Suprapubic skin (tissue), 4 donors: ENCODE measurements around the gene TNS3.

Experiments
- EP300 ChIP-seq: sonication (generic); formaldehyde crosslinking; IDR thresholded peaks from one replicate; pipeline ENCODE4 v1.6.1; 2017; ENCODE audit warnings: antibody characterized with exemption
- POLR2AphosphoS5 ChIP-seq, 3 donors: sonication (generic); formaldehyde crosslinking; IDR thresholded peaks; one replicate each; pipeline ENCODE4 v1.6.1; 2017; ENCODE audit warnings: antibody characterized with exemption in 3 of 3
- TF ChIP-seq, protein P1 (sequence below), 2 donors: fragments of 200-600 bp in 1 of 2; fragments of 450-650 bp in 1 of 2; sonication (generic) in 1 of 2; IDR thresholded peaks; one replicate each; pipeline ENCODE4 v1.5.1; 2016 to 2019; ENCODE audit warnings: antibody characterized with exemption in 2 of 2, mild to moderate bottlenecking in 1 of 2, moderate library complexity in 1 of 2

DNA sequence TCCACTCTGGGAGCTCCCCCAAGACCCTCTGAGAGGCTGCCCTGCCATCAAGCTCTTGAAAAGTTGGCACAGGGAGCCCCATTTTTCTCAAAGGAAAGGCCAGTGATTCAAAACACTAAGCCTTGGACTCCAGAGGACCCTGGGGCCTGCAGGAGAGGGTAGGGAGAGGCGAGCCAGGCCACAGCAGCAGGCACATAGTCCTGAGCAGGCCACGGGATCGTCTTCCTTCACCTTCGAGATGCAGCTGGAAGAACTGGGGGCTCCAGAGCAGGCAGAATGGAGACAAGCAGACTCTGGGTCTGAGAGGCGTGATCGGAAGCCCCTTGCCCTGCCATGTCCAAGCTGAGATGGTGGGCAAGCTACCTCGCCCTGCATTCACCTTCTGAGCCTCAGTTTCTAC is 13.9 kb downstream of the TNS3 start:
- TF ChIP-seq, protein P1, sequence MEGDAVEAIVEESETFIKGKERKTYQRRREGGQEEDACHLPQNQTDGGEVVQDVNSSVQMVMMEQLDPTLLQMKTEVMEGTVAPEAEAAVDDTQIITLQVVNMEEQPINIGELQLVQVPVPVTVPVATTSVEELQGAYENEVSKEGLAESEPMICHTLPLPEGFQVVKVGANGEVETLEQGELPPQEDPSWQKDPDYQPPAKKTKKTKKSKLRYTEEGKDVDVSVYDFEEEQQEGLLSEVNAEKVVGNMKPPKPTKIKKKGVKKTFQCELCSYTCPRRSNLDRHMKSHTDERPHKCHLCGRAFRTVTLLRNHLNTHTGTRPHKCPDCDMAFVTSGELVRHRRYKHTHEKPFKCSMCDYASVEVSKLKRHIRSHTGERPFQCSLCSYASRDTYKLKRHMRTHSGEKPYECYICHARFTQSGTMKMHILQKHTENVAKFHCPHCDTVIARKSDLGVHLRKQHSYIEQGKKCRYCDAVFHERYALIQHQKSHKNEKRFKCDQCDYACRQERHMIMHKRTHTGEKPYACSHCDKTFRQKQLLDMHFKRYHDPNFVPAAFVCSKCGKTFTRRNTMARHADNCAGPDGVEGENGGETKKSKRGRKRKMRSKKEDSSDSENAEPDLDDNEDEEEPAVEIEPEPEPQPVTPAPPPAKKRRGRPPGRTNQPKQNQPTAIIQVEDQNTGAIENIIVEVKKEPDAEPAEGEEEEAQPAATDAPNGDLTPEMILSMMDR (IDR thresholded peaks at IDR 0.05) = no peak
- TF ChIP-seq EP300 (no peak), POLR2AphosphoS5 (IDR thresholded peaks at IDR 0.05) (no peak)
